HepG2 (cell line): Measurements from ENCODE around the gene TBC1D14. TPM values are rescaled to one million over a fixed set of nuclear protein-coding genes. Genes with fewer than 3 reads are reported as not detected.

Experiments
- ATAC-seq: fragments of 200-7000 bp; cut with Tn5 transposase; 3 replicates; pipeline ENCODE4 v1.9.1; 2020; ENCODE audit warnings: mild to moderate bottlenecking, moderate library complexity
- BruUV-seq: library from RNA; stranded (reverse); fragments of 400-500 nt; replicated peaks from 2 replicates; lab custom pipeline; 2021; lab: Mats Ljungman, UMichigan
- CTCF ChIA-PET: fragments of 300-600 bp; formaldehyde crosslinking; extraction: SDS; loops from one replicate; lab custom pipeline; 2021; ENCODE audit warnings: low total read pairs, inconsistent platforms, low intra/inter-chr PET ratio; lab: Yijun Ruan, JAX
- POLR2A ChIA-PET: fragments of 350-600 bp; sonication (Branson Sonifier 250); formaldehyde crosslinking; loops from one replicate; lab custom pipeline; 2020; ENCODE audit warnings: antibody characterized with exemption, inconsistent platforms; lab: Yijun Ruan, JAX
- DNase-seq: peaks from one replicate; pipeline ENCODE4 v3.0.0-alpha.2; 2015; ENCODE audit warnings: low spot score
- FAIRE-seq: peaks from 3 replicates; lab custom pipeline; 2011; peaks lifted over from hg19 to GRCh38; lab: Jason Lieb, UNC
- H2AFZ ChIP-seq: one replicate; pipeline ENCODE4 v1.6.1; 2011; ENCODE audit warnings: low read length, inconsistent platforms
- H3K27ac ChIP-seq: fragments of 300-600 bp; 3 replicates; pipeline ENCODE4 v1.8.0; 2011; ENCODE audit warnings: mixed run types, mild to moderate bottlenecking, mixed read lengths, low read length, inconsistent platforms; ENCODE audit not compliant: insufficient read depth; ENCODE audit errors: extremely low read length
- H3K27me3 ChIP-seq, 2 experiments: fragments of 200-600 bp in 1 of 2; 2 replicates in 1 of 2; 3 replicates in 1 of 2; pipeline versions ENCODE4 v1.6.0 to v1.8.0; 2011; ENCODE audit warnings: low read length in 2 of 2, mild to moderate bottlenecking in 2 of 2, moderate library complexity in 2 of 2, inconsistent platforms in 1 of 2; ENCODE audit not compliant: insufficient read depth in 2 of 2, control insufficient read depth in 1 of 2
- H3K36me3 ChIP-seq, 2 experiments: fragments of 200-600 bp in 1 of 2; replicated peaks in 1 of 2; 2 replicates in 1 of 2; 3 replicates in 1 of 2; pipeline versions ENCODE4 v1.5.1 to v1.8.0; 2011; ENCODE audit warnings: low read length in 2 of 2, inconsistent platforms in 1 of 2; ENCODE audit not compliant: insufficient read depth in 2 of 2, control insufficient read depth in 1 of 2
- H3K4me1 ChIP-seq: 2 replicates; pipeline ENCODE4 v1.5.1; 2012; ENCODE audit warnings: low read length, inconsistent platforms; ENCODE audit not compliant: insufficient read depth
- H3K4me2 ChIP-seq: 2 replicates; pipeline ENCODE4 v1.6.0; 2011; ENCODE audit warnings: low read depth, low read length, inconsistent platforms
- H3K4me3 ChIP-seq, 3 experiments: fragments of 200-600 bp in 1 of 3; sonication (generic), shearing (Covaris generic) in 1 of 3; replicated peaks in 1 of 3; 2 replicates each; pipeline ENCODE4 v1.5.1; 2011 to 2016; ENCODE audit warnings: low read length in 3 of 3, inconsistent platforms in 2 of 3, low read depth in 2 of 3, mild to moderate bottlenecking in 2 of 3, control low read depth in 1 of 3, mixed read lengths in 1 of 3; ENCODE audit not compliant: insufficient read depth in 1 of 3
- H3K79me2 ChIP-seq: one replicate; pipeline ENCODE4 v1.6.1; 2011; ENCODE audit warnings: low read length, inconsistent platforms; ENCODE audit not compliant: insufficient read depth
- H3K9ac ChIP-seq: 2 replicates; pipeline ENCODE4 v1.6.0; 2011; ENCODE audit warnings: mild to moderate bottlenecking, low read depth, low read length, inconsistent platforms; ENCODE audit not compliant: insufficient read depth
- H3K9me3 ChIP-seq: 2 replicates; pipeline ENCODE4 v1.5.1; 2012; ENCODE audit warnings: mild to moderate bottlenecking, low read length
- H4K20me1 ChIP-seq: 2 replicates; pipeline ENCODE4 v1.6.0; 2011; ENCODE audit warnings: inconsistent platforms, mild to moderate bottlenecking, low read length, moderate library complexity; ENCODE audit not compliant: insufficient read depth
- CEBPG ChIP-seq: IDR thresholded peaks from 2 replicates; pipeline ENCODE4 v1.6.1; 2016
- CHCHD3 ChIP-seq: sonication (generic); formaldehyde crosslinking; IDR thresholded peaks from 2 replicates; pipeline ENCODE4 v1.8.0; 2022; ENCODE audit warnings: mild to moderate bottlenecking, missing genetic modification reagents, moderate library complexity
- ETV5 ChIP-seq: IDR thresholded peaks from 2 replicates; pipeline ENCODE4 v1.6.1; 2018; ENCODE audit warnings: missing biosample characterization, missing genetic modification reagents, inconsistent platforms, borderline replicate concordance
- HDAC1 ChIP-seq: sonication (generic); formaldehyde crosslinking; IDR thresholded peaks from 2 replicates; pipeline ENCODE4 v1.5.1; 2020; ENCODE audit warnings: mild to moderate bottlenecking, missing genetic modification reagents
- NFE2L2 ChIP-seq: fragments of 150-350 bp; IDR thresholded peaks from 2 replicates; pipeline ENCODE4 v1.6.1; 2014; ENCODE audit warnings: low read length
- NR2C2 ChIP-seq: sonication (generic); formaldehyde crosslinking; IDR thresholded peaks from 2 replicates; pipeline ENCODE4 v1.4.0; 2020; ENCODE audit warnings: missing genetic modification reagents, mild to moderate bottlenecking, moderate library complexity, borderline replicate concordance
- POLR2AphosphoS2 ChIP-seq: IDR thresholded peaks from 2 replicates; pipeline ENCODE4 v1.6.1; 2011; ENCODE audit warnings: low read depth, low read length, improper control_type of control experiment
- SETDB1 ChIP-seq: sonication (generic); formaldehyde crosslinking; IDR thresholded peaks from 2 replicates; pipeline ENCODE4 v1.5.1; 2020; ENCODE audit warnings: missing genetic modification reagents, mild to moderate bottlenecking, borderline replicate concordance
- SNRNP70 ChIP-seq: fragments of 200-400 bp; formaldehyde crosslinking; IDR thresholded peaks from 2 replicates; pipeline ENCODE4 v1.6.1; 2017; ENCODE audit warnings: mild to moderate bottlenecking, low read depth, low read length, moderate library complexity
- TARDBP ChIP-seq: sonication (generic); formaldehyde crosslinking; IDR thresholded peaks from 2 replicates; pipeline ENCODE4 v1.8.0; 2022; ENCODE audit warnings: mild to moderate bottlenecking, missing genetic modification reagents
- TGIF2 ChIP-seq: IDR thresholded peaks from 2 replicates; pipeline ENCODE4 v1.6.1; 2016; ENCODE audit warnings: control low read depth, missing compliant biosample characterization
- ZNF225 ChIP-seq: sonication (generic); formaldehyde crosslinking; IDR thresholded peaks from 2 replicates; pipeline ENCODE4 v1.4.0; 2020; ENCODE audit warnings: mild to moderate bottlenecking, missing genetic modification reagents
- ZNF460 ChIP-seq: sonication (generic); formaldehyde crosslinking; IDR thresholded peaks from 2 replicates; pipeline ENCODE4 v1.5.1; 2020; ENCODE audit warnings: missing genetic modification reagents, mild to moderate bottlenecking, borderline replicate concordance
- ZNF598 ChIP-seq: sonication (generic); formaldehyde crosslinking; IDR thresholded peaks from 2 replicates; pipeline ENCODE4 v1.5.1; 2020; ENCODE audit warnings: mild to moderate bottlenecking, missing genetic modification reagents, borderline replicate concordance
- WGBS: methylation state at CpG from one replicate; pipeline ENCODE4 v1.1.6; 2017; ENCODE audit warnings: low lambda C conversion rate; 5-methylcytosine and 5-hydroxymethylcytosine counted together
- in situ Hi-C: cut with HindIII; loops from 2 replicates; pipeline ENCODE4 v1.10.0; 2017; ENCODE audit warnings: low pct_unique_long_range_greater_than_20kb; ENCODE audit not compliant: extremely low pct_ligation_motif_present
- intact Hi-C: fragments of 100-400 bp; cut with micrococcal nuclease; formaldehyde crosslinking; loops from one replicate; pipeline ENCODE4 v1.10.0; 2022; ENCODE audit not compliant: unreplicated experiment
- polyA plus RNA-seq, 8 experiments: library from polyadenylated mRNA; depleted of rRNA in 3 of 8; stranded (reverse) in 7 of 8; unstranded in 1 of 8; fragments of >200 nt; fragmentation: Illumina TruSeq in 4 of 8; extraction: Trizol in 4 of 8; gene quantifications; 2 replicates each; pipeline versions ENCODE4 v1.2.1 to v1.2.3, GENCODE V29; 2011 to 2016; ENCODE audit warnings: low read depth in 4 of 8, missing spikeins in 1 of 8, mixed read lengths in 1 of 8; ENCODE audit not compliant: insufficient read depth in 1 of 8
- total RNA-seq, 5 experiments: library from RNA; depleted of rRNA; stranded (reverse); fragments of >200 nt; fragmentation: Illumina TruSeq; extraction: Trizol; gene quantifications; 2 replicates each; pipeline ENCODE4 v1.2.3, GENCODE V29; 2016; ENCODE audit warnings: low read depth in 1 of 5
- TF ChIP-seq, protein P1 (sequence below): sonication (generic); formaldehyde crosslinking; IDR thresholded peaks from 2 replicates; pipeline ENCODE4 v1.9.0; 2021; ENCODE audit warnings: missing genetic modification reagents, mild to moderate bottlenecking, borderline replicate concordance
- TF ChIP-seq, protein P2 (sequence below): sonication (generic); formaldehyde crosslinking; IDR thresholded peaks from 2 replicates; pipeline ENCODE4 v1.4.0; 2020; ENCODE audit warnings: missing genetic modification reagents
- TF ChIP-seq, protein P3 (sequence below): IDR thresholded peaks from 2 replicates; pipeline ENCODE4 v1.6.1; 2016; ENCODE audit warnings: low read depth, borderline replicate concordance

The TBC1D14 gene
- total and polyA plus RNA-seq, 2 of the 13 experiments (the other 11 are each of a cell fraction or from before 2014, with no cell fraction given): 29.5 to 46.5 TPM

DNA sequence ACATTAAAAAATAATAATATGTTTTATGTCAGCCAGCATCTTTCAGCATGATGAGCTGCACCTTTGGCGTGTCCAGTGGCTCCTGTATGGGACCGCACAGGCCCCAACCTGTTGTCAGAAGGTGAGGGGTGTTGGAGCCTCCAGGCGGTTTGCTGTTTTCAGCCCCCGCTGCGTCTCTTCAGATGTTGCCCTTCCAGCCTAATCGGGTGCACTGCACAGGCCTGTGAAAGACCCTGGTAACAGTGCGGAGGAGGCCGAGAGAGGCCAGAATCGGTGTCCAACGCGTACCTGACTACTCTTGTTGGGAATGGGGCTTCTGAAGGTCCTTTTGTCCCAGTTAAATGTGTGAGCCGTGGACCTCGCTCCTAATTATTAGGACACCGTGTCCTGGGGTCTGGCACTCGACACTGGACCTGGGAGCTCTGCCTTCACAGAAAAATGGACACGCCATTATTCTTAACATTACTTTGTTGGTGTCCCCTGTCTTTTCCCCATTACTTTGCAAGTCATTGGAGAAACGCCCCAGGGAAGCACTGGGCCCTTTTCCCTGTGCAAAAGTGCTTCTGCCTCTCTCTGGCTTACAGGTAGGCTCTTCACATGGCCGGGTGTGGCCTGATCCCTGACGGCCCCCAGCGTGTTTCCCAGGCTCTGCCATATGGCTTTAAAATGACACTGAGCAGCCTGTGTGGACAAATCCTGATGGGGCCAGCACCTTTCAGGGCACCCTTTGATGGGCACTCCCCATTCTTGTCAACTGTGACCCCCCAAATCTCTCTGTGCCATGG lies 51.2 kb downstream of the TBC1D14 start (continued):
- TF ChIP-seq ZNF460 (CRISPR knock-in tag): no peak
- TF ChIP-seq NR2C2: no peak
- no peak for TF ChIP-seq HDAC1 (CRISPR knock-in tag)
- TF ChIP-seq TARDBP: no peak
- TF ChIP-seq ZNF225 (CRISPR knock-in tag): no peak
- no peak for TF ChIP-seq NFE2L2

DNA sequence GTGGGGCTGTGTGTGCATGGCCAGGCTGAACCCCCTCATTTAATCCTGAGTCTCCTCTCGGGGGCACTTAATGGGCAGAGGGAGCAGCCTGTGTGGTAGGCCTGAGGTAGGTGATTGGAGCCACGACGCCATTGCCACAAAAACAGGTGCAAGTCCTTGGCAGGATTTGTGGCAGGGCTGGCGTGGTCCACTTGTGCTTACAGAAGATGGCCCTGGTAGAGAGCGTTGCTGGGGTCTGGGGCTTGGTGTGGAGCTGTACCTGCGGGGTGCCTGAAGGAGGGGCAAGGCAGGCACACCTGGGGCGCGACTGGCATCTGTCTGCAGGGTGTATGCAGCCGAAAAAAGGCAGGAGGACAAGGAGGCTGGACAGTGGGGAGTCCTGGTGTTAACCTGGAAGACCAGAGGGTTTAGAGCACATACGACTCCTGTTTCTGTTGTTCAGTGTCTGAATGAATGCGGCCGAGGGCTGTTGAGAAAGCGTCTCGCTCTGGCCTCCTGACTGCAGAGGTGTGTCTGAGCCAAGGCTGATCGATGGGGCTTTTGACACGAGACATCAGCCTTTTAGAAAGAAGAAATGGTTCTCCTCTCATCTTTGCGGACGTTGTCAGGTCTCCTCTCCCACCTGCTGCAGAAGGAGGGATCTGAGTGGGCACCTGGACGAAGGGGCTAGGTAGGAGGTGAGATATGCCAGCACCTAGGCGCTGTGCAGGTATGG lies 52.0 kb downstream of the TBC1D14 start:
- Histone ChIP-seq H3K27me3 (no peaks in the 10 kb centered on the region), H4K20me1 (peaks cover 20% of the 10 kb centered on the region; the same call in 1 of the 2 replicates), H3K79me2 (peaks cover 81% of the 10 kb centered on the region), H3K9ac (no peak overlapping the region), H3K4me2 (no peak overlapping the region), H3K4me3 (no peak overlapping the region), H3K9me3 (no peaks in the 10 kb centered on the region), H3K36me3 (peaks cover 2 to 7% of the 10 kb centered on the region in 2 experiments; a peak in 1 of 5 replicates), H2AFZ (no peak overlapping the region), H3K27ac (no peak overlapping the region), H3K4me1 (peaks cover 63% of the 10 kb centered on the region)
- in situ Hi-C loops: no loop called here
- DNase-seq (no peak), ATAC-seq (no peak), FAIRE-seq (no peak)
- intact Hi-C loops: no loop called here
- 95% methylated on average over 20 of the region's 20 CpGs for WGBS
- TF ChIP-seq ETV5 (CRISPR knock-in tag) (no peak), SETDB1 (CRISPR knock-in tag) (no peak), CEBPG (CRISPR knock-in tag) (no peak), POLR2AphosphoS2 (no peak), SNRNP70 (no peak), CHCHD3 (CRISPR knock-in tag) (no peak), ZNF598 (CRISPR knock-in tag) (no peak), TGIF2 (CRISPR knock-in tag) (no peak)
- TF ChIP-seq, protein P1, sequence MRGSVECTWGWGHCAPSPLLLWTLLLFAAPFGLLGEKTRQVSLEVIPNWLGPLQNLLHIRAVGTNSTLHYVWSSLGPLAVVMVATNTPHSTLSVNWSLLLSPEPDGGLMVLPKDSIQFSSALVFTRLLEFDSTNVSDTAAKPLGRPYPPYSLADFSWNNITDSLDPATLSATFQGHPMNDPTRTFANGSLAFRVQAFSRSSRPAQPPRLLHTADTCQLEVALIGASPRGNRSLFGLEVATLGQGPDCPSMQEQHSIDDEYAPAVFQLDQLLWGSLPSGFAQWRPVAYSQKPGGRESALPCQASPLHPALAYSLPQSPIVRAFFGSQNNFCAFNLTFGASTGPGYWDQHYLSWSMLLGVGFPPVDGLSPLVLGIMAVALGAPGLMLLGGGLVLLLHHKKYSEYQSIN: no peak
- TF ChIP-seq, protein P2, sequence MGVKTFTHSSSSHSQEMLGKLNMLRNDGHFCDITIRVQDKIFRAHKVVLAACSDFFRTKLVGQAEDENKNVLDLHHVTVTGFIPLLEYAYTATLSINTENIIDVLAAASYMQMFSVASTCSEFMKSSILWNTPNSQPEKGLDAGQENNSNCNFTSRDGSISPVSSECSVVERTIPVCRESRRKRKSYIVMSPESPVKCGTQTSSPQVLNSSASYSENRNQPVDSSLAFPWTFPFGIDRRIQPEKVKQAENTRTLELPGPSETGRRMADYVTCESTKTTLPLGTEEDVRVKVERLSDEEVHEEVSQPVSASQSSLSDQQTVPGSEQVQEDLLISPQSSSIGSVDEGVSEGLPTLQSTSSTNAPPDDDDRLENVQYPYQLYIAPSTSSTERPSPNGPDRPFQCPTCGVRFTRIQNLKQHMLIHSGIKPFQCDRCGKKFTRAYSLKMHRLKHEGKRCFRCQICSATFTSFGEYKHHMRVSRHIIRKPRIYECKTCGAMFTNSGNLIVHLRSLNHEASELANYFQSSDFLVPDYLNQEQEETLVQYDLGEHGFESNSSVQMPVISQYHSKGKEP: no peak
- TF ChIP-seq, protein P3, sequence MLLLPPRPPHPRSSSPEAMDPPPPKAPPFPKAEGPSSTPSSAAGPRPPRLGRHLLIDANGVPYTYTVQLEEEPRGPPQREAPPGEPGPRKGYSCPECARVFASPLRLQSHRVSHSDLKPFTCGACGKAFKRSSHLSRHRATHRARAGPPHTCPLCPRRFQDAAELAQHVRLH (CRISPR knock-in tag): no peak
- BruUV-seq: no TSS peak
- ChIA-PET POLR2A (interaction anchor here (1.7 to 2.5 kb wide), 2 partner anchors 53 to 289 kb away, joined by 3 to 10 read pairs; partner anchors contain the start of gene TBC1D14), CTCF (no interaction called here)
